Kasumi-1 (cell line): Measurements from ENCODE around the gene PRSS23.

Source experiments
- DNase-seq, 2 experiments: peaks; one replicate each; lab custom pipeline; 2025; lab: John Stamatoyannopoulos, UW

Gene PRSS23

GRCh38 chr11:86790195-86790725 is 10.1 kb upstream of the PRSS23 start:
- DNase-seq: no peak

GRCh38 chr11:86790867-86791849 is 9.2 kb upstream of the PRSS23 start:
- no peak for DNase-seq

- no peak for DNase-seq
These were observed 8.2 kb upstream of the PRSS23 start for GRCh38 chr11:86792150-86792549.

GRCh38 chr11:86793307-86793706 is 7.0 kb upstream of the PRSS23 start:
- DNase-seq: no peak

GRCh38 chr11:86795511-86795910 is 4.8 kb upstream of the PRSS23 start:
- DNase-seq: no peak

GRCh38 chr11:86795949-86796348 is 4.4 kb upstream of the PRSS23 start:
- no peak for DNase-seq

- no peak for DNase-seq
These were observed 3.2 kb upstream of the PRSS23 start for GRCh38 chr11:86797133-86797532.

GRCh38 chr11:86798988-86799387 is 1.4 kb upstream of the PRSS23 start:
- DNase-seq: no peak

GRCh38 chr11:86799680-86800075 is 664 bp upstream of the PRSS23 start:
- no peak for DNase-seq

- DNase-seq: no peak
These were observed 574 bp downstream of the PRSS23 start for GRCh38 chr11:86800960-86801272.

- DNase-seq: no peak
These were observed 1.0 kb downstream of the PRSS23 start for GRCh38 chr11:86801364-86801763.

- DNase-seq: no peak
These were observed 1.8 kb downstream of the PRSS23 start for GRCh38 chr11:86802146-86802545.

- DNase-seq: peak; percentile 63 to 75
These were observed 2.3 kb downstream of the PRSS23 start for GRCh38 chr11:86802601-86803051.

GRCh38 chr11:86803136-86804045 is 3.0 kb downstream of the PRSS23 start:
- DNase-seq: no peak

GRCh38 chr11:86804951-86805350 is 4.6 kb downstream of the PRSS23 start:
- no peak for DNase-seq

GRCh38 chr11:86805873-86806310 is 5.5 kb downstream of the PRSS23 start:
- DNase-seq: no peak

GRCh38 chr11:86806903-86807302 is 6.6 kb downstream of the PRSS23 start:
- DNase-seq: no peak

- no peak for DNase-seq
These were observed 7.0 kb downstream of the PRSS23 start for GRCh38 chr11:86807360-86807759.

- DNase-seq: no peak
These were observed 9.2 kb downstream of the PRSS23 start for GRCh38 chr11:86809561-86809960.

GRCh38 chr11:86810288-86810687 is 9.9 kb downstream of the PRSS23 start:
- DNase-seq: no peak

- no peak for DNase-seq
These were observed 11.4 kb downstream of the PRSS23 start for GRCh38 chr11:86811637-86812321.

- no peak for DNase-seq
These were observed 12.0 kb downstream of the PRSS23 start for GRCh38 chr11:86812322-86812670.
